ENCODE data around the gene KLF11.

DNA sequence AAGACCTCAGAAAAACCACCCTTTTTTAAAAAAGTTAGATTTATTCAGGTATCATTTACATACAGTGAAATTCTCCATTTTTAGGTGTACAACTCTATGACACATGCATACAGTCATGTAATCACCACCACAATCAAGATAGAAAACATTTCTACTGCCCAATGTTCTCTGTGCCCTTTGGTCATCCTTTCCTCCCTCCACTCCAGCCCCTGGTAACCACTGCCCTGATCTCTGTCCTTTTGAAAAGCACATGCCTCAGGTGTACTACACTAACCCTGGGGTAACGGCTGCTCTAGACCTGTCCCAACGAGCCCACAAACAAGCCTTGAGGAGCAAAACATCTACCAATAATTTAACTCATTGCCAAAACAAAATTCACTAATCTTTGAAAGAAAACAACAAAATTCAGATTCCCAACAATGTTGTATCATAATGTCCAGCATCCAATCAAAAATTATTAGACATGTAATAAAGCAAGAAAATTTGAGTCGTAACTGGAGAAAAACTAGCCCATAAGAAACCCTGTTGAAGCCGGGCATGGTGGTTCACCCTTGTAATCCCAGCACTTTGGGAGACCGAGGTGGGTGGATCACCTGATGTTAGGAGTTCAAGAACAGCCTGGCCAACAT is 25.9 kb upstream of the KLF11 start:
- TF ChIP-seq, protein P1, sequence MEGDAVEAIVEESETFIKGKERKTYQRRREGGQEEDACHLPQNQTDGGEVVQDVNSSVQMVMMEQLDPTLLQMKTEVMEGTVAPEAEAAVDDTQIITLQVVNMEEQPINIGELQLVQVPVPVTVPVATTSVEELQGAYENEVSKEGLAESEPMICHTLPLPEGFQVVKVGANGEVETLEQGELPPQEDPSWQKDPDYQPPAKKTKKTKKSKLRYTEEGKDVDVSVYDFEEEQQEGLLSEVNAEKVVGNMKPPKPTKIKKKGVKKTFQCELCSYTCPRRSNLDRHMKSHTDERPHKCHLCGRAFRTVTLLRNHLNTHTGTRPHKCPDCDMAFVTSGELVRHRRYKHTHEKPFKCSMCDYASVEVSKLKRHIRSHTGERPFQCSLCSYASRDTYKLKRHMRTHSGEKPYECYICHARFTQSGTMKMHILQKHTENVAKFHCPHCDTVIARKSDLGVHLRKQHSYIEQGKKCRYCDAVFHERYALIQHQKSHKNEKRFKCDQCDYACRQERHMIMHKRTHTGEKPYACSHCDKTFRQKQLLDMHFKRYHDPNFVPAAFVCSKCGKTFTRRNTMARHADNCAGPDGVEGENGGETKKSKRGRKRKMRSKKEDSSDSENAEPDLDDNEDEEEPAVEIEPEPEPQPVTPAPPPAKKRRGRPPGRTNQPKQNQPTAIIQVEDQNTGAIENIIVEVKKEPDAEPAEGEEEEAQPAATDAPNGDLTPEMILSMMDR (IDR thresholded peaks at IDR 0.05; ENCODE audit: poor library complexity, severe bottlenecking), result no peak
- TF ChIP-seq RAD21 (conservative IDR thresholded peaks at IDR 0.05) (no peak), POLR2AphosphoS5 (IDR thresholded peaks at IDR 0.05) (no peak), TAF1 (IDR thresholded peaks at IDR 0.05; ENCODE audit: low read depth) (no peak), MXI1 (conservative IDR thresholded peaks at IDR 0.05; ENCODE audit: poor library complexity, severe bottlenecking) (no peak), EP300 (conservative IDR thresholded peaks at IDR 0.05; ENCODE audit: poor library complexity, severe bottlenecking) (no peak), EZH2 (IDR thresholded peaks at IDR 0.05; ENCODE audit: borderline replicate concordance, insufficient read depth, low read length, poor library complexity, severe bottlenecking) (no peak)
- TF ChIP-seq, protein P2, sequence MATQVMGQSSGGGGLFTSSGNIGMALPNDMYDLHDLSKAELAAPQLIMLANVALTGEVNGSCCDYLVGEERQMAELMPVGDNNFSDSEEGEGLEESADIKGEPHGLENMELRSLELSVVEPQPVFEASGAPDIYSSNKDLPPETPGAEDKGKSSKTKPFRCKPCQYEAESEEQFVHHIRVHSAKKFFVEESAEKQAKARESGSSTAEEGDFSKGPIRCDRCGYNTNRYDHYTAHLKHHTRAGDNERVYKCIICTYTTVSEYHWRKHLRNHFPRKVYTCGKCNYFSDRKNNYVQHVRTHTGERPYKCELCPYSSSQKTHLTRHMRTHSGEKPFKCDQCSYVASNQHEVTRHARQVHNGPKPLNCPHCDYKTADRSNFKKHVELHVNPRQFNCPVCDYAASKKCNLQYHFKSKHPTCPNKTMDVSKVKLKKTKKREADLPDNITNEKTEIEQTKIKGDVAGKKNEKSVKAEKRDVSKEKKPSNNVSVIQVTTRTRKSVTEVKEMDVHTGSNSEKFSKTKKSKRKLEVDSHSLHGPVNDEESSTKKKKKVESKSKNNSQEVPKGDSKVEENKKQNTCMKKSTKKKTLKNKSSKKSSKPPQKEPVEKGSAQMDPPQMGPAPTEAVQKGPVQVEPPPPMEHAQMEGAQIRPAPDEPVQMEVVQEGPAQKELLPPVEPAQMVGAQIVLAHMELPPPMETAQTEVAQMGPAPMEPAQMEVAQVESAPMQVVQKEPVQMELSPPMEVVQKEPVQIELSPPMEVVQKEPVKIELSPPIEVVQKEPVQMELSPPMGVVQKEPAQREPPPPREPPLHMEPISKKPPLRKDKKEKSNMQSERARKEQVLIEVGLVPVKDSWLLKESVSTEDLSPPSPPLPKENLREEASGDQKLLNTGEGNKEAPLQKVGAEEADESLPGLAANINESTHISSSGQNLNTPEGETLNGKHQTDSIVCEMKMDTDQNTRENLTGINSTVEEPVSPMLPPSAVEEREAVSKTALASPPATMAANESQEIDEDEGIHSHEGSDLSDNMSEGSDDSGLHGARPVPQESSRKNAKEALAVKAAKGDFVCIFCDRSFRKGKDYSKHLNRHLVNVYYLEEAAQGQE (IDR thresholded peaks at IDR 0.05; ENCODE audit: borderline replicate concordance), result no peak
